Neuron (in vitro differentiated cells): ENCODE data around the gene PGAP3.

Source experiments
- H2AFZ ChIP-seq: one replicate; pipeline ENCODE4 v1.6.1; 2013; ENCODE audit warnings: low read depth, mild to moderate bottlenecking, inconsistent platforms, low read length, moderate library complexity
- H3K27me3 ChIP-seq: one replicate; pipeline ENCODE4 v1.6.1; 2013; ENCODE audit warnings: low read length; ENCODE audit not compliant: insufficient read depth
- H3K36me3 ChIP-seq: one replicate; pipeline ENCODE4 v1.6.1; 2013; ENCODE audit warnings: low read length; ENCODE audit not compliant: insufficient read depth
- H3K4me1 ChIP-seq: one replicate; pipeline ENCODE4 v1.6.1; 2013; ENCODE audit warnings: low read length; ENCODE audit not compliant: insufficient read depth
- H3K4me3 ChIP-seq: 2 replicates; pipeline ENCODE4 v1.5.1; 2013; ENCODE audit warnings: mild to moderate bottlenecking, low read length, moderate library complexity
- H3K9me3 ChIP-seq: one replicate; pipeline ENCODE4 v1.6.1; 2013; ENCODE audit warnings: low read length

Gene PGAP3

GRCh38 chr17:39667945-39668924 is 19.6 kb downstream of the PGAP3 start, which contains the start of gene PNMT:
Gene PNMT (plus strand): TSS chr17:39668453. CDS start chr17:39668476, 23 bp downstream.
- no peaks in the 10 kb centered on the region for H3K27me3 ChIP-seq
- no peak within 1 kb of the TSS for H3K4me3 ChIP-seq
- H2AFZ ChIP-seq = peak within 1 kb of the TSS; percentile 76
- H3K4me1 ChIP-seq = peaks cover 8% of the 10 kb centered on the region
- H3K9me3 ChIP-seq = no peaks in the 10 kb centered on the region
- no peaks in the 10 kb centered on the region for H3K36me3 ChIP-seq

- Histone ChIP-seq H3K4me1 (peaks cover 8% of the 10 kb centered on the region), H3K9me3 (no peaks in the 10 kb centered on the region), H3K4me3 (no peak overlapping the region), H3K36me3 (no peaks in the 10 kb centered on the region), H2AFZ (no peak overlapping the region), H3K27me3 (no peaks in the 10 kb centered on the region)
These were observed 20.5 kb downstream of the PGAP3 start for GRCh38 chr17:39667262-39667944.

GRCh38 chr17:39666601-39667261 is 21.1 kb downstream of the PGAP3 start:
- H3K4me1 ChIP-seq = peaks cover 8% of the 10 kb centered on the region
- no peak overlapping the region for H3K4me3 ChIP-seq
- H3K27me3 ChIP-seq = no peaks in the 10 kb centered on the region
- no peaks in the 10 kb centered on the region for H3K36me3 ChIP-seq
- H3K9me3 ChIP-seq = no peaks in the 10 kb centered on the region
- no peak overlapping the region for H2AFZ ChIP-seq

- no peaks in the 10 kb centered on the region for H3K27me3 ChIP-seq
- H2AFZ ChIP-seq = no peak overlapping the region
- H3K9me3 ChIP-seq = no peaks in the 10 kb centered on the region
- peaks cover 3% of the 10 kb centered on the region for H3K36me3 ChIP-seq
- H3K4me1 ChIP-seq = peaks cover 8% of the 10 kb centered on the region
- no peak overlapping the region for H3K4me3 ChIP-seq
These were observed 21.6 kb downstream of the PGAP3 start for GRCh38 chr17:39666231-39666600.

GRCh38 chr17:39665642-39666224 is 22.1 kb downstream of the PGAP3 start:
- H3K4me1 ChIP-seq = peaks cover 8% of the 10 kb centered on the region
- H3K4me3 ChIP-seq = no peak overlapping the region
- no peaks in the 10 kb centered on the region for H3K9me3 ChIP-seq
- no peak overlapping the region for H2AFZ ChIP-seq
- H3K27me3 ChIP-seq = no peaks in the 10 kb centered on the region
- peaks cover 7% of the 10 kb centered on the region for H3K36me3 ChIP-seq

GRCh38 chr17:39664581-39665561 is 23.0 kb downstream of the PGAP3 start, which contains the start of gene TCAP:
Gene TCAP (plus strand): TSS chr17:39665349. CDS start chr17:39665360, 11 bp downstream.
- no peak within 1 kb of the TSS for H3K4me3 ChIP-seq
- H3K4me1 ChIP-seq = peaks cover 8% of the 10 kb centered on the region
- H3K36me3 ChIP-seq = peaks cover 16% of the 10 kb centered on the region
- no peaks in the 10 kb centered on the region for H3K27me3 ChIP-seq
- H3K9me3 ChIP-seq = no peaks in the 10 kb centered on the region
- H2AFZ ChIP-seq = no peak within 1 kb of the TSS

GRCh38 chr17:39663688-39664580 is 23.9 kb downstream of the PGAP3 start:
- Histone ChIP-seq H3K36me3 (peaks cover 23% of the 10 kb centered on the region), H3K4me3 (no peak overlapping the region), H3K27me3 (no peaks in the 10 kb centered on the region), H2AFZ (no peak overlapping the region), H3K9me3 (no peaks in the 10 kb centered on the region), H3K4me1 (peaks cover 8% of the 10 kb centered on the region)

GRCh38 chr17:39663340-39663687 is 24.5 kb downstream of the PGAP3 start:
- Histone ChIP-seq H3K4me1 (peaks cover 4% of the 10 kb centered on the region), H3K27me3 (no peaks in the 10 kb centered on the region), H3K9me3 (no peaks in the 10 kb centered on the region)

GRCh38 chr17:39662551-39663339 is 25.1 kb downstream of the PGAP3 start:
- H3K4me3 ChIP-seq = no peak overlapping the region
- H3K9me3 ChIP-seq = no peaks in the 10 kb centered on the region
- H3K27me3 ChIP-seq = no peaks in the 10 kb centered on the region
- H2AFZ ChIP-seq = no peak overlapping the region
- H3K36me3 ChIP-seq = peaks cover 33% of the 10 kb centered on the region
- peaks cover 3% of the 10 kb centered on the region for H3K4me1 ChIP-seq

More at GRCh38 chr17:39663340-39663687, 24.5 kb downstream of the PGAP3 start:
- Histone ChIP-seq H3K36me3 (peaks cover 27% of the 10 kb centered on the region), H3K4me3 (no peak overlapping the region), H2AFZ (no peak overlapping the region)

GRCh38 chr17:39661744-39662541 is 25.9 kb downstream of the PGAP3 start:
- Histone ChIP-seq H3K4me1 (no peaks in the 10 kb centered on the region), H3K4me3 (no peak overlapping the region), H3K36me3 (peaks cover 38% of the 10 kb centered on the region), H2AFZ (no peak overlapping the region), H3K27me3 (no peaks in the 10 kb centered on the region), H3K9me3 (no peaks in the 10 kb centered on the region)
